Natural killer cell (primary cell): ENCODE measurements around the gene LEUTX. TPM values are rescaled to one million over a fixed set of nuclear protein-coding genes. Genes with fewer than 3 reads are reported as not detected.

Experiments used
- ATAC-seq, 3 donors: fragments of 150-1000 bp in 2 of 3; fragments of 200-7000 bp in 1 of 3; cut with Tn5 transposase; 1 replicate in 1 of 3; 2 replicates in 2 of 3; pipeline ENCODE4 v1.10.0; 2021; ENCODE audit warnings: mild to moderate bottlenecking in 2 of 3, moderate library complexity in 2 of 3
- DNase-seq, 2 donors: peaks; one replicate each; pipeline versions ENCODE4 v3.0.0 to v3.0.0-alpha.2; 2013 to 2021; ENCODE audit warnings: mixed read lengths in 1 of 2
- H3K27ac ChIP-seq: one replicate; pipeline ENCODE4 v1.5.1; 2013; ENCODE audit warnings: mild to moderate bottlenecking, low read length
- H3K27me3 ChIP-seq: one replicate; pipeline ENCODE4 v1.6.1; 2013; ENCODE audit warnings: low read length; ENCODE audit not compliant: control insufficient read depth, insufficient read depth
- H3K36me3 ChIP-seq: one replicate; pipeline ENCODE4 v1.6.1; 2013; ENCODE audit warnings: low read length; ENCODE audit not compliant: control insufficient read depth, insufficient read depth
- H3K4me1 ChIP-seq: one replicate; pipeline ENCODE4 v1.6.1; 2013; ENCODE audit warnings: low read length; ENCODE audit not compliant: control insufficient read depth, insufficient read depth
- H3K4me3 ChIP-seq: one replicate; pipeline ENCODE4 v1.5.1; 2013; ENCODE audit warnings: low read length
- H3K9me3 ChIP-seq: one replicate; pipeline ENCODE4 v1.6.1; 2013; ENCODE audit warnings: low read length; ENCODE audit not compliant: control insufficient read depth, insufficient read depth
- H3K27ac Mint-ChIP-seq, 2 donors: one replicate each; pipeline ENCODE4 v1.8.0; 2022; ENCODE audit warnings: mild to moderate bottlenecking in 2 of 2, mixed read lengths in 2 of 2, moderate library complexity in 1 of 2
- H3K27me3 Mint-ChIP-seq, 2 donors: one replicate each; pipeline ENCODE4 v1.8.0; 2022; ENCODE audit warnings: low read depth in 2 of 2, mixed read lengths in 2 of 2
- H3K36me3 Mint-ChIP-seq: one replicate; pipeline ENCODE4 v1.8.0; 2022; ENCODE audit warnings: mixed read lengths
- H3K4me1 Mint-ChIP-seq, 2 donors: one replicate each; pipeline ENCODE4 v1.8.0; 2022; ENCODE audit warnings: mixed read lengths in 2 of 2
- H3K4me3 Mint-ChIP-seq: one replicate; pipeline ENCODE4 v1.8.0; 2022; ENCODE audit warnings: mild to moderate bottlenecking, moderate library complexity, mixed read lengths
- H3K9me3 Mint-ChIP-seq, 2 donors: one replicate each; pipeline ENCODE4 v1.8.0; 2022; ENCODE audit warnings: mixed read lengths in 2 of 2
- WGBS: methylation state at CpG from one replicate; pipeline ENCODE4 v1.1.7; 2013; ENCODE audit warnings: missing lambda C conversion rate; ENCODE audit not compliant: insufficient coverage; 5-methylcytosine and 5-hydroxymethylcytosine counted together
- intact Hi-C: fragments of 100-400 bp; cut with micrococcal nuclease; formaldehyde crosslinking; loops from one replicate; pipeline ENCODE4 v1.14.2; 2022
- total RNA-seq, 4 donors: library from RNA; stranded (reverse); fragments of 120-200 nt in 1 of 4; gene quantifications; one replicate each; pipeline versions ENCODE4 v1.2.3 to v1.2.4, GENCODE V29; 2013 to 2022
- TF ChIP-seq, protein P1 (sequence below): fragments of 200-600 bp; IDR thresholded peaks from one replicate; pipeline ENCODE4 v1.8.0; 2022; ENCODE audit warnings: antibody characterized with exemption

Gene LEUTX
- total RNA-seq, 3 donors from 2014 or later (not counting 1 experiment from before 2014, with no cell fraction given): not detected

DNA sequence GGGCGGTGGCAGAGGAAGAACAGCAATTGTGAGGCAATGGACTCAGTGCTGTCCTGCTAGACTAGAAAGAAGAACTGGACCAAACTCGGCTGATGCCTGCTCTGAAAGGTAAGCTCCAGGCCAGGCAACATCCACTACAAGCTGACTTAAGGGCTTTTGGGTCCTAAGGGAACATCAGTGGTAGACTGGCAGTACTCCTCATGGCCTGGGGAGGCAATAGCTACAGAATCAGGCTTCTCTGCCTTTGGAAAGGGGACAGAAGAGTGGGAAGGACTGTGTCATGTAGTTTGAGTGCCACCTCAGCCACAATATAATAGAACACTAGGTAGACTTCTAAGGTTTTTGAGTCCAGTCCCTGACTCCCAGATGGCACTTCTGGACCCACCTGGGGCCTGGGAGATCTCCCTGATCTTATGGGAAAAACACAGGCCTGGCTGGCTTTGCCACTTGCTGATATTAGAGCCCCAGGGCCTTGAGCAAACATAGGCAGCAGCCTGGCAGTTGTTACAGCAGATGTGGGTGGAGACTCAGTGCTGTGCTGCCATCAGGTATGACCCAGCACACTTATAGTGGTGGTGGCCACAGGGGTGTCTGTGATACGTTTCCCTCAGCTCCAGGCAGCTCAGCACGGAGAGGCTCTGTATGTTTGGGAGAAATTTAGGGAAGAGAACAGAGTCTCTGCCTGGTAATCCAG is 31.7 kb upstream of the LEUTX start:
- TF ChIP-seq, protein P1, sequence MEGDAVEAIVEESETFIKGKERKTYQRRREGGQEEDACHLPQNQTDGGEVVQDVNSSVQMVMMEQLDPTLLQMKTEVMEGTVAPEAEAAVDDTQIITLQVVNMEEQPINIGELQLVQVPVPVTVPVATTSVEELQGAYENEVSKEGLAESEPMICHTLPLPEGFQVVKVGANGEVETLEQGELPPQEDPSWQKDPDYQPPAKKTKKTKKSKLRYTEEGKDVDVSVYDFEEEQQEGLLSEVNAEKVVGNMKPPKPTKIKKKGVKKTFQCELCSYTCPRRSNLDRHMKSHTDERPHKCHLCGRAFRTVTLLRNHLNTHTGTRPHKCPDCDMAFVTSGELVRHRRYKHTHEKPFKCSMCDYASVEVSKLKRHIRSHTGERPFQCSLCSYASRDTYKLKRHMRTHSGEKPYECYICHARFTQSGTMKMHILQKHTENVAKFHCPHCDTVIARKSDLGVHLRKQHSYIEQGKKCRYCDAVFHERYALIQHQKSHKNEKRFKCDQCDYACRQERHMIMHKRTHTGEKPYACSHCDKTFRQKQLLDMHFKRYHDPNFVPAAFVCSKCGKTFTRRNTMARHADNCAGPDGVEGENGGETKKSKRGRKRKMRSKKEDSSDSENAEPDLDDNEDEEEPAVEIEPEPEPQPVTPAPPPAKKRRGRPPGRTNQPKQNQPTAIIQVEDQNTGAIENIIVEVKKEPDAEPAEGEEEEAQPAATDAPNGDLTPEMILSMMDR: no peak
- Mint-ChIP-seq H3K4me3 (no peak overlapping the region), H3K9me3 (no peaks in the 10 kb centered on the region), H3K36me3 (no peaks in the 10 kb centered on the region), H3K27ac (no peak overlapping the region), H3K27me3 (peaks cover 30 to 39% of the 10 kb centered on the region in 2 donors), H3K4me1 (no peaks in the 10 kb centered on the region)
- Histone ChIP-seq H3K4me3 (no peak overlapping the region), H3K27ac (no peak overlapping the region), H3K27me3 (peaks cover 10% of the 10 kb centered on the region), H3K4me1 (no peaks in the 10 kb centered on the region), H3K9me3 (no peaks in the 10 kb centered on the region), H3K36me3 (no peaks in the 10 kb centered on the region)
- intact Hi-C loops: no loop called here
- WGBS: 73% methylated on average over 4 of the region's 4 CpGs
- ATAC-seq: peak in 1 of 3 donors; percentile 57
- no peak for DNase-seq

- Mint-ChIP-seq H3K27me3 (peaks cover 18 to 21% of the 10 kb centered on the region in 2 donors), H3K4me3 (no peak overlapping the region), H3K36me3 (no peaks in the 10 kb centered on the region), H3K4me1 (no peaks in the 10 kb centered on the region), H3K27ac (no peak overlapping the region), H3K9me3 (no peaks in the 10 kb centered on the region)
- intact Hi-C loops: no loop called here
- no peaks in the 10 kb centered on the region for H3K9me3 ChIP-seq
- 88% methylated on average over 5 of the region's 5 CpGs for WGBS
- no peak for DNase-seq
- peaks cover 4% of the 10 kb centered on the region for H3K27me3 ChIP-seq
- no peak overlapping the region for H3K27ac ChIP-seq
- no peaks in the 10 kb centered on the region for H3K36me3 ChIP-seq
- no peak overlapping the region for H3K4me3 ChIP-seq
- ATAC-seq: no peak
- TF ChIP-seq, protein P1: no peak
- no peaks in the 10 kb centered on the region for H3K4me1 ChIP-seq
These were observed 28.7 kb upstream of the LEUTX start for GRCh38 chr19:39749981-39750380.

- Histone ChIP-seq H3K4me1 (no peaks in the 10 kb centered on the region), H3K36me3 (no peaks in the 10 kb centered on the region), H3K9me3 (no peaks in the 10 kb centered on the region), H3K27ac (no peak overlapping the region), H3K4me3 (no peak overlapping the region), H3K27me3 (peaks cover 6% of the 10 kb centered on the region)
- no peaks in the 10 kb centered on the region for H3K36me3 Mint-ChIP-seq
- H3K27me3 Mint-ChIP-seq: peaks cover 12 to 18% of the 10 kb centered on the region in 2 donors
- no peak overlapping the region for H3K27ac Mint-ChIP-seq
- no peaks in the 10 kb centered on the region for H3K4me1 Mint-ChIP-seq
- no peak for DNase-seq
- no peak for ATAC-seq
- H3K9me3 Mint-ChIP-seq: no peaks in the 10 kb centered on the region
- TF ChIP-seq, protein P1: no peak
- intact Hi-C loops: no loop called here
- H3K4me3 Mint-ChIP-seq: no peak overlapping the region
These were observed 26.3 kb upstream of the LEUTX start for GRCh38 chr19:39752390-39752789.

DNA sequence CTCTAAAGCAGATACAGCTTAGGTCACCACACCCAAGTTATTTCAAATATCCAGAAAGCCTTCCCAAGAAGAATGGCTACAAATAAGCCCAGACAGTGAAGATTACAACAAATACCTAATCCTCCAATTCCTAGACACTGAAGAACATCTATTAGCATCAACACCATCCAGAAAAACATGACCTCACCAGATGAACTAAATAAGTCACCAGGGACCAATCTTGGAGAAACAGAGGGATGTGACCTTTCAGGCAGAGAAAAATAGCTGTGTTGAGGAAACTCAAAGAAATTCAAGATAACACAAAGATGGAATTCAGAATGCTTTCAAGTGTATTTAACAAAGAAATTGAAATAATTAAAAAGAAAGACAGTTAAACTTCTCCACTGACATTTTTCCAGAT is 25.9 kb upstream of the LEUTX start:
- Mint-ChIP-seq H3K27ac (no peak overlapping the region), H3K36me3 (no peaks in the 10 kb centered on the region), H3K9me3 (no peaks in the 10 kb centered on the region), H3K4me1 (no peaks in the 10 kb centered on the region), H3K4me3 (no peak overlapping the region), H3K27me3 (peaks cover 14 to 18% of the 10 kb centered on the region in 2 donors)
- TF ChIP-seq, protein P1: no peak
- Histone ChIP-seq H3K36me3 (no peaks in the 10 kb centered on the region), H3K4me3 (no peak overlapping the region), H3K27me3 (peaks cover 6% of the 10 kb centered on the region), H3K9me3 (no peaks in the 10 kb centered on the region), H3K4me1 (no peaks in the 10 kb centered on the region), H3K27ac (no peak overlapping the region)
- ATAC-seq (no peak), DNase-seq (no peak)
- intact Hi-C loops: no loop called here
